Kidney (tissue), 14 donors: ENCODE data around the gene ATRAID. TPM values are rescaled to one million over a fixed set of nuclear protein-coding genes. Genes with fewer than 3 reads are reported as not detected.
"Not testable (repeated sequence)": the region's sequence is repeated elsewhere in the genome, so short reads cannot be mapped to it uniquely, and the experiment has no call there.

Experiments used
- DNase-seq, 5 donors: peaks; one replicate each; pipeline ENCODE4 v3.0.0-alpha.2; 2013 to 2020
- FAIRE-seq: peaks from 2 replicates; lab custom pipeline; 2012; peaks lifted over from hg19 to GRCh38; lab: Jason Lieb, UNC
- H3K27ac ChIP-seq, 2 donors: one replicate each; pipeline ENCODE4 v1.7.0; 2013; ENCODE audit warnings: low read depth in 2 of 2, low read length in 2 of 2, inconsistent platforms in 1 of 2
- H3K27me3 ChIP-seq: one replicate; pipeline ENCODE4 v1.7.1; 2013; ENCODE audit warnings: low read length, inconsistent platforms; ENCODE audit not compliant: control insufficient read depth, insufficient read depth
- H3K36me3 ChIP-seq, 3 donors: one replicate each; pipeline versions ENCODE4 v1.7.0 to v1.7.1; 2013; ENCODE audit warnings: low read length in 3 of 3, control low read depth in 1 of 3, inconsistent platforms in 1 of 3; ENCODE audit not compliant: insufficient read depth in 3 of 3, control insufficient read depth in 2 of 3
- H3K4me1 ChIP-seq, 3 donors: one replicate each; pipeline versions ENCODE4 v1.7.0 to v1.7.1; 2013; ENCODE audit warnings: low read length in 3 of 3, inconsistent platforms in 1 of 3, low read depth in 1 of 3; ENCODE audit not compliant: control insufficient read depth in 2 of 3, insufficient read depth in 2 of 3
- H3K4me3 ChIP-seq, 3 donors: one replicate each; pipeline versions ENCODE4 v1.7.0 to v1.8.1; 2013; ENCODE audit warnings: low read length in 3 of 3, control low read depth in 1 of 3, inconsistent platforms in 1 of 3
- H3K9ac ChIP-seq, 3 donors: one replicate each; pipeline versions ENCODE4 v1.7.0 to v1.7.1; 2013; ENCODE audit warnings: low read length in 3 of 3, control low read depth in 1 of 3, inconsistent platforms in 1 of 3
- H3K9me3 ChIP-seq, 3 donors: one replicate each; pipeline versions ENCODE4 v1.7.0 to v1.7.1; 2013; ENCODE audit warnings: low read length in 3 of 3, control low read depth in 1 of 3, inconsistent platforms in 1 of 3; ENCODE audit not compliant: control insufficient read depth in 2 of 3, insufficient read depth in 1 of 3
- intact Hi-C: fragments of 100-400 bp; cut with DNase I; formaldehyde crosslinking; loops from one replicate; pipeline ENCODE4 v1.11.1; 2022
- polyA plus RNA-seq: library from polyadenylated mRNA; stranded (reverse); fragments of 350-450 nt; fragmentation: Illumina TruSeq; extraction: RNeasy Lipid Tissue Mini Kit (QIAGEN cat#74804); gene quantifications from one replicate; pipeline ENCODE4 v1.2.3, GENCODE V29; 2014; ENCODE audit warnings: low read depth, low replicate concordance; ENCODE audit not compliant: insufficient read depth
- total RNA-seq: library from RNA; stranded (reverse); fragmentation: NEBNext Ultra II Directional; extraction: Animal tissue kit (Norgen Biotek cat#: 25700); gene quantifications from one replicate; pipeline ENCODE4 v1.2.1, GENCODE V29; 2021
- TF ChIP-seq, protein P1 (sequence below): IDR thresholded peaks from 3 replicates; pipeline ENCODE4 v1.5.1; 2012; ENCODE audit warnings: mild to moderate bottlenecking, moderate library complexity, borderline replicate concordance; ENCODE audit not compliant: insufficient read depth; ENCODE audit errors: extremely low read depth
- donor health status: control.
- donor health status: control.
- donor health status: control.
- donor health status: control.
- donor health status: control.
- donor health status: DM: yes; HTN: yes; CAD: no.
- donor health status: Normal renal cell carcinoma (clear cell type).

ATRAID gene
- total and polyA plus RNA-seq, 2 donors from 2014 or later, result 119 to 279 TPM

DNA sequence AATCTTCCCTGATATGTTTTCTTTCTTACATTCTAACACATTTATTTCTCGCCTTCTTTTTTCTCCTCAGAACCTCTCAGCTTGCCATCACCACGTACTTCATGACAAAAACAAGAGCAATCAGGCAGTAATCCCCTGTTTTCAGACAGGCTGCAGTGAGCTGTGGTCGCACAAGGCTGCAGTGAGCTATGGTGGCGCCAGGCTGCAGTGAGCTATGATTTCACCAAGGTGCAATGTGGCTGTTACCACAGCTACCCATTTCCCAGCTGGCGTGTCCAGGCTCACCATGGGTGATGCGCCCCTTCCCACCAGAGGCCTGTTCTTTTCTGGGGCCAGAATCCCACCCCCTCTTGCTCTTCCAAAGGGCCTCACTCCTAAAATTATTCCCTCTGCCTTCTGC is 37.2 kb upstream of the ATRAID start:
- Histone ChIP-seq H3K9me3 (no peaks in the 10 kb centered on the region), H3K9ac (no peak overlapping the region), H3K27ac (no peak overlapping the region), H3K4me3 (no peak overlapping the region), H3K4me1 (no peaks in the 10 kb centered on the region), H3K36me3 (no peaks in the 10 kb centered on the region), H3K27me3 (no peaks in the 10 kb centered on the region)
- DNase-seq, result no peak
- TF ChIP-seq, protein P1, sequence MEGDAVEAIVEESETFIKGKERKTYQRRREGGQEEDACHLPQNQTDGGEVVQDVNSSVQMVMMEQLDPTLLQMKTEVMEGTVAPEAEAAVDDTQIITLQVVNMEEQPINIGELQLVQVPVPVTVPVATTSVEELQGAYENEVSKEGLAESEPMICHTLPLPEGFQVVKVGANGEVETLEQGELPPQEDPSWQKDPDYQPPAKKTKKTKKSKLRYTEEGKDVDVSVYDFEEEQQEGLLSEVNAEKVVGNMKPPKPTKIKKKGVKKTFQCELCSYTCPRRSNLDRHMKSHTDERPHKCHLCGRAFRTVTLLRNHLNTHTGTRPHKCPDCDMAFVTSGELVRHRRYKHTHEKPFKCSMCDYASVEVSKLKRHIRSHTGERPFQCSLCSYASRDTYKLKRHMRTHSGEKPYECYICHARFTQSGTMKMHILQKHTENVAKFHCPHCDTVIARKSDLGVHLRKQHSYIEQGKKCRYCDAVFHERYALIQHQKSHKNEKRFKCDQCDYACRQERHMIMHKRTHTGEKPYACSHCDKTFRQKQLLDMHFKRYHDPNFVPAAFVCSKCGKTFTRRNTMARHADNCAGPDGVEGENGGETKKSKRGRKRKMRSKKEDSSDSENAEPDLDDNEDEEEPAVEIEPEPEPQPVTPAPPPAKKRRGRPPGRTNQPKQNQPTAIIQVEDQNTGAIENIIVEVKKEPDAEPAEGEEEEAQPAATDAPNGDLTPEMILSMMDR, result no peak
- FAIRE-seq, result no peak
- intact Hi-C loops, result no loop called here

DNA sequence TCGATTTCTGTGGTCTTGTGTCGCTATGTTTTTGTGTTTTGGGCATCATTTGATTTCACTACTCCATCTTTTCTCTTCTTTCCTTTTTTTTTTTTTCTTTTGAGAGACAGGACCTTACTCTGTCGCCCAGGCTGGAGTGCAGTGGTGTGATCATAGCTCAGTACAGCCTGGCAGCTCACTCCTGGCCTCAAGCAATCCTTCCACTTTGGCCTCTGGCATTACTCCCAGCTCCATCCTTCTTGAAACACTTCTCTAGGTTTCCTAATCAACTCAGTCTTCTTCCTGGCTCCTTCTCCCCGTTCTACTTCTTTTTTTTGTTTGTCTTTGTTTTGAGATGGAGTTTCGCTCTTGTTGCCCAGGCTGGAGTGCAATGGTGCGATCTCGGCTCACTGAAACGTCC is 36.5 kb upstream of the ATRAID start:
- no peaks in the 10 kb centered on the region for H3K27me3 ChIP-seq
- FAIRE-seq (no peak), DNase-seq (no peak)
- H3K27ac ChIP-seq, result no peak overlapping the region
- intact Hi-C loops, result no loop called here
- H3K4me1 ChIP-seq, result no peaks in the 10 kb centered on the region
- H3K9me3 ChIP-seq, result no peaks in the 10 kb centered on the region
- TF ChIP-seq, protein P1, result no peak
- no peak overlapping the region for H3K9ac ChIP-seq
- H3K36me3 ChIP-seq, result no peaks in the 10 kb centered on the region
- H3K4me3 ChIP-seq, result no peak overlapping the region

DNA sequence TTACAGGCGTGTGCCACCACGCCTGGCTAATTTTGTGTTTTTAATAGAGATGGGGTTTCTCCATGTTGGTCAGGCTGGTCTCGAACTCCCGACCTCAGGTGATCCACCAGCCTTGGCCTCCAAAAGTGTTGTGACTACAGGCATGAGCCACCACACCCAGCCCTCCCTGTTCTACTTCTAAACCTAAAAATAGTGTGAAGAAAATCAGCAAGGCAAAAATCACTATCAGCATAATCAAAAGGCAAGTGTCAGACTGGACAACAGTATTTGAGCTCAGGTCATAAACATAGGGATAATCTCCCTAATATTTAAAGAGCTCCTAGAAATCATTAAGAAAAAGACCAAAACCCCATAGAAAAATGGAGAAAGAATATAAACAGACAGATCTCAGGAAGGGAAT is 36.1 kb upstream of the ATRAID start:
- H3K4me3 ChIP-seq, H3K9me3 ChIP-seq, FAIRE-seq, H3K27ac ChIP-seq, H3K27me3 ChIP-seq, H3K9ac ChIP-seq, DNase-seq, H3K36me3 ChIP-seq, H3K4me1 ChIP-seq, intact Hi-C loops: not testable (repeated sequence)

DNA sequence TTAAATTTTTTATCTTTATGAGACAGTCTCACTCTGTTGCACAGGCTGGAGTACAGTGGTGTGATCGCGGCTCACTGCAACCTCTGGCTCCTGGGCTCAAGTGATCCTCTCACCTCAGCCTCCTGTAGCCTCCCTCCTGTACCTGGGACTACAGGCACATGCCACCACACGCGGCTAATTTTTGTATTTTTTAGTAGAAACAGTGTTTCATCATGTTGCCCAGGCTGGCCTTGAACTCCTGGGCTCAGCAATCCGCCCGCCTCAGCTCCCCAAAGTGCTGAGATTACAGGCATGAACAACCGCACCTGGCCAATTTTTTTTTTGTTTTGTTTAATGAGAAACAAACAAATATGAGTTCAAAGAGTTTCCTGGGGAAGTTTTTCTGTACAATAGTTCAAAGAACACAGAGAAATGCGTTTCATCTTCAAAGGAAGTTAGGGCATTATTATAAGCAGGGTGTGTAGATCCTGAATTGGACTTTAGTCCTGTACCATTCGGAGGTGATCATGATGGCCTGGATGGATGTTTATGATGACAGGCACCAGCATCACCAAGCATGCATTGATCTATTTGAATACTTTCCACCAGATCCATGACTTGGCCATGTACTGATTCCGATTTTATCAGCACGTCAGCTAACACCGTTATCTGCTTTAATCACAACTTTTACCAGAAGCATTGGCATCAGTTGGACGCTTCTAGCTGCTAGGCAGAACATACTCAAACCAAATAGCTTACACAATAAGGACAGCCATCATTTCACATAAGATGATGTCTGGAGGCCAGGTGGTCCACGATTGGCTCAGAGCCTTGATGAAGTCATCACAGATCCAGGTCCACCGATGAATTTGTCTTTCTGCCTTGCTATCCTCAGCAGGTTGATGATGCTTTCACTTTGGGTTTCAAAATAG is 34.1 kb upstream of the ATRAID start:
- FAIRE-seq, result no peak
- H3K4me1 ChIP-seq, result no peaks in the 10 kb centered on the region
- no peaks in the 10 kb centered on the region for H3K27me3 ChIP-seq
- no peak overlapping the region for H3K27ac ChIP-seq
- no peaks in the 10 kb centered on the region for H3K9me3 ChIP-seq
- DNase-seq, result no peak
- H3K9ac ChIP-seq, result no peak overlapping the region
- H3K36me3 ChIP-seq, result no peaks in the 10 kb centered on the region
- TF ChIP-seq, protein P1, result no peak
- intact Hi-C loops, result no loop called here
- no peak overlapping the region for H3K4me3 ChIP-seq
